ENCODE data around the gene RABGAP1L.
"Not testable (repeated sequence)": the region's sequence is repeated elsewhere in the genome, so short reads cannot be mapped to it uniquely, and the experiment has no call there.

Gene RABGAP1L

GRCh38 chr1:174116042-174116441 is 43.3 kb upstream of the RABGAP1L start:
- no peak for TF ChIP-seq CTCF (IDR thresholded peaks at IDR 0.05; ENCODE audit: insufficient read depth, low read length, poor library complexity, severe bottlenecking)
- DNase-seq (ENCODE audit: extremely low read depth, insufficient read length) = no peak

DNA sequence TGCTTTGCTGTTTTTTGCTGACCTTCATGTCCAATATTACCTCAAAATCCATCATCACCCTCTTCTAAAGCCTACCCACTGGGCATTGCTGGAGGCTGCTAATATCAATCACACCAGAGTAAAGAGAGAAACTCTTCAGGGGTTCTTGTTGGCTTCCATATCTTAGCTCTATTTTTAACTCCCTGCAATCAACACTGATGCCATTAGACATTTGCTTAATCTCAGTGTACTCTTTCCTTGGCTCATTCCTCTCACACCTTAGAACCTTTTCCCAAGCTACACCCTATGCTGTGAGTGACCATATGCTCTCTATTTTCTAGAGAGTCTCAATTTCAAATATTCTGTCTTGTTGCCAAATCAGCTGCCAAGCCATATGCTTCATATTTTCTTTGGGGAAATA is 40.6 kb upstream of the RABGAP1L start:
- TF ChIP-seq CTCF (IDR thresholded peaks at IDR 0.05; ENCODE audit: insufficient read depth, low read length, poor library complexity, severe bottlenecking) = no peak
- Histone ChIP-seq H3K4me3 (replicated peaks; ENCODE audit: low read depth, low read length) (no peak overlapping the region), H3K27me3 (replicated peaks; ENCODE audit: control insufficient read depth, insufficient read depth, low read length) (no peaks in the 10 kb centered on the region), H3K36me3 (ENCODE audit: control insufficient read depth, insufficient read depth, low read length) (no peaks in the 10 kb centered on the region)
- DNase-seq (ENCODE audit: extremely low read depth, insufficient read length) = no peak

More at GRCh38 chr1:174116042-174116441, 43.3 kb upstream of the RABGAP1L start:
- Histone ChIP-seq H3K36me3 (ENCODE audit: control insufficient read depth, insufficient read depth, low read length) (no peaks in the 10 kb centered on the region), H3K27me3 (replicated peaks; ENCODE audit: control insufficient read depth, insufficient read depth, low read length) (no peaks in the 10 kb centered on the region), H3K4me3 (replicated peaks; ENCODE audit: low read depth, low read length) (no peak overlapping the region)

- not testable (repeated sequence) for H3K4me3 ChIP-seq (replicated peaks; ENCODE audit: low read depth, low read length); H3K27me3 ChIP-seq (replicated peaks; ENCODE audit: control insufficient read depth, insufficient read depth, low read length); H3K36me3 ChIP-seq (ENCODE audit: control insufficient read depth, insufficient read depth, low read length); DNase-seq (ENCODE audit: extremely low read depth, insufficient read length)
Observed at GRCh38 chr1:174122318-174122717, 37.0 kb upstream of the RABGAP1L start.

- H3K4me3 ChIP-seq (replicated peaks; ENCODE audit: low read depth, low read length) = no peak overlapping the region
- no peak for TF ChIP-seq CTCF (IDR thresholded peaks at IDR 0.05; ENCODE audit: insufficient read depth, low read length, poor library complexity, severe bottlenecking)
- H3K27me3 ChIP-seq (replicated peaks; ENCODE audit: control insufficient read depth, insufficient read depth, low read length) = no peaks in the 10 kb centered on the region
- H3K36me3 ChIP-seq (ENCODE audit: control insufficient read depth, insufficient read depth, low read length) = no peaks in the 10 kb centered on the region
- no peak for DNase-seq (ENCODE audit: extremely low read depth, insufficient read length)
Observed at GRCh38 chr1:174123843-174124242, 35.5 kb upstream of the RABGAP1L start.

DNA sequence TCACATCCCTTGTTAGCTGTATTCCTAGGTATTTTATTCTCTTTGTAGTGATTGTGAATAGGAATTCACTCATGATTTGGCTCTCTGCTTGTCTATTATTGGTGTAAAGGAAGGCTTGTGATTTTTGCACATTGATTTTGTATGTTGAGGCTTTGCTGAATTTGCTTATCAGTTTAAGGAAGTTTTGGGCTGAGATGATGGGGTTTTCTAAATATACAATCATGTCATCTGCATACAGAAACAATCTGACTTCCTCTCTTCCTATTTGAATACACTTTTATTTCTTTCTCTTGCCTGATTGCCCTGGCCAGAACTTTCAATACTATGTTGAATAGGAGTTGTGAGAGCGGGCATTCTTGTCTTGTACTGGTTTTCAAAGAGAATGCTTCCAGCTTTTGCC is 32.1 kb upstream of the RABGAP1L start:
- H3K27me3 ChIP-seq (replicated peaks; ENCODE audit: control insufficient read depth, insufficient read depth, low read length); DNase-seq (ENCODE audit: extremely low read depth, insufficient read length); H3K4me3 ChIP-seq (replicated peaks; ENCODE audit: low read depth, low read length); H3K36me3 ChIP-seq (ENCODE audit: control insufficient read depth, insufficient read depth, low read length): not testable (repeated sequence)

DNA sequence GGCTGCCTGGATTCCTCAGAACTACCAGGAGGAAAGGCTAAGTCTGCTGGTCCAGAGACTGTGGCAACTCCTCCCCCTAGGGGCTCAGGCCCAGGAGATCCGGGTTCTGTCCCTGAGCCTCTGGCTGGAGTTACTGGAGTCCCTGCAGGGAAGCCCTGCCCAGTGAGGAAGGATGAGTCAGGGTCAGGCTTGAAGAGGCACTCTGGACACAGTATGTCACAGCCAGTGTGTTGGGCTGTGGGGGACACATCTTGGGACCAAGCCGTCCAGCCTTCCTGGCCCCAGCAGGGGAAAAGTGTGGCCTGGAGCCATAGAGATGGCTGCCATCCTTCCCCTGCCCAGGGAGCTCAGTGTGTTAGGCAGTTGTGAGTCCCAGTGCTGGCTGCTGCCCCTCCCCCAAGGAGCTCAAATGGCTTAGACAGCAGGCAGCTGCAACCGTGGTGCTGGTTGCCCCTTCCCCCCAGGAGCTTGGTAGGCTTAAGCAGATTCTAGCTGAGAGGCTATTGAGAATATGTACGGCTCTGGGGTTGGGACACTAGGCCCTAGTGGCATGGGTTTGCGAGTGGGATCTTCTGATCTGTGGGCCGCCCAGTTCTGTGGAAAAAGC is 28.2 kb upstream of the RABGAP1L start:
- no peak for DNase-seq (ENCODE audit: extremely low read depth, insufficient read length)
- no peaks in the 10 kb centered on the region for H3K36me3 ChIP-seq (ENCODE audit: control insufficient read depth, insufficient read depth, low read length)
- H3K4me3 ChIP-seq (replicated peaks; ENCODE audit: low read depth, low read length) = no peak overlapping the region
- no peaks in the 10 kb centered on the region for H3K27me3 ChIP-seq (replicated peaks; ENCODE audit: control insufficient read depth, insufficient read depth, low read length)
- TF ChIP-seq CTCF (IDR thresholded peaks at IDR 0.05; ENCODE audit: insufficient read depth, low read length, poor library complexity, severe bottlenecking) = no peak

All from GM06990 (cell line).